Endometrial microvascular endothelial cells (primary cell): ENCODE measurements around the gene GLDN. TPM values are rescaled to one million over a fixed set of nuclear protein-coding genes. Genes with fewer than 3 reads are reported as not detected.
"Not testable (repeated sequence)": the region's sequence is repeated elsewhere in the genome, so short reads cannot be mapped to it uniquely, and the experiment has no call there.

Source experiments
- in situ Hi-C: cut with HindIII; loops from 2 replicates; pipeline ENCODE4 v1.10.0; 2017; ENCODE audit warnings: low sequenced_read_pairs, low pct_unique_long_range_greater_than_20kb; ENCODE audit errors: inconsistent ontology term
- total RNA-seq: library from RNA; depleted of rRNA; stranded (reverse); fragments of >200 nt; gene quantifications from one replicate; pipeline ENCODE4 v1.2.3, GENCODE V29; 2015; ENCODE audit errors: inconsistent ontology term

The GLDN gene
- total RNA-seq, 1 donor from 2014 or later, result not detected

DNA sequence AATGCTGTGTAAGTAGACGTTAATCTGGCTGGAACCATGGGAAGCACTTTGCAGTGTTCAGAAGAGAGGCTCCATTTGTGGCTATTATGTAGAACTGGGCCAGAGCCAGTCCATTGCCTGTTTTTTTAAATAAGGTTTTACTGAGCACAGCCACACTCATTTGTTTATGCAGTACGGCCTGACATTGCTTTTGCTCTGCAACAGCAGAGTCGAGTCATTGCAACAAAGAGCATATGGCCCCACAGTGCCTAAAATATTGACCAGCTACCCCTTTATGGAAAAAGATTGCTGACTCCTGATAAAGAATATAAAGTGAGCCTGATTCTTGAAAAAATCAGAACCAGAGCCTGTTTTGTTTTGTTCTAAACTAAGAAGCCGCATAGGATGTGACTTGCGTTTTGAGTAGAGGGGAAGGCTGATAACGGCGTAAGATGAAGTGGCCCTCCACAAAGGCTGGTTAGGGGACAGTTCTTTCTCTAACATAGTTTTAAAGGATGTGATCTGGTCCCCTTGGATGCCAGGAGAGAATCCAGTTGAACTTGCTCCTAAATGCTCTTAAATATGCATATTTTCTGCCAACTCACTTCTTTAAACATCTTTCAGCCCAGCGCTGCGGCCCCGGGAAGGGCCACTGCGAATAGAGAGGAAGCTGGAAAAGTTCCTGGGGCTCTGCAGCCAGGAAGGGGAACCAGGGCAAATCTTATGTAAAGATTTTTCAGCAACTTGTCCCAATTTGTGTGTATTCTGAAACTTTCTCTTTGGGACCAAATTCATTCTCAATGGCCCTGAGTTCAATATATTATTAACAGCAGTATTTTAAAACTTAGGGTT, 64.5 kb downstream of the GLDN start:
- in situ Hi-C loops, result no loop called here

DNA sequence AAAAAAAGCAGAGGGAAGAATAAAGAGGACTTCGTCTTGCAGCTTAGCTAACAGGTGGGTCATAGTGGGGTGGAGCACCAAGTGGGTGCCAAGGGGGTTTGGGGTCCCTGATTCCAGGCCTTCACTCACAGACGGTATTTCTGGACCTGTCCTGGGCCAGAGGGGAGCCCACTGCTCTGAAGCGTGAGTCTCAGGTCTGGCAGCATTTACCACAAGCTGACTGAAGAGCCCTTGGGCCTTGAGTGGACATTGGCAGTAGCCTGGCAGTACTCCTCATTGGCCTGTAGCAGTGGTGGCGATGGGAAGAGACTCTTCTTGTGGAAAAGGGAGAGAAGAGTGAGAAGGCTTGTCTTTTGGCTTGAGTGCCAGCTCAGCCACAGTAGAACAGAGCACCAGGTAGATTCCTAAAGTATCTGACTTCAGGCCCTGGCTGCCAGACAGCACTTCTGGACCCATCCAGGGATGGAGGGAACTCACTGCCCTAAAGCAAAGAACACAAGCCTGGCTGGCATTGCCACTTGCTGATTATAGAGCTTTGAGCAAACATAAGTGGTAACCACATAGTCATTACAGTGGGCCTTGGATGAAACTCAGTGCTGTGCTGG, 72.9 kb downstream of the GLDN start:
- in situ Hi-C loops, result no loop called here

DNA sequence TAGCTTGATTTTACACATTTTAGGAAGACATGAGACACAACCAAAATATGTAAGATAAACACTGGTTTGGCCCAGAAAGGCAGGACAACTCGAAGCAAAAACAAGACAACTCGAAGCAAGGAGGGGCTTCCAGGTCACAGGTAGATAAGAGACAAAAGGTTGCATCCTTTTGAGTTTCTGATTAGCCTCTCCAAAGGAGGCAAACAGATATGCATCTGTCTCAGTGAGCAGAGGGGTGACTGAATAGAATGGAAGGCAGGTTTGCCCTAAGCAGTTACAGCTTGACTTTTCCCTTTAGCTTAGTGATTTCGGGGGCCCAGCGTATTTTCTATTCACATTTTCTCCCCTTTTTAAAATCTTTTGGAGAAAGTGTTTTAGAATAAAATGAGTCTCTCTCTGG, 74.7 kb downstream of the GLDN start:
- in situ Hi-C loops, result no loop called here

DNA sequence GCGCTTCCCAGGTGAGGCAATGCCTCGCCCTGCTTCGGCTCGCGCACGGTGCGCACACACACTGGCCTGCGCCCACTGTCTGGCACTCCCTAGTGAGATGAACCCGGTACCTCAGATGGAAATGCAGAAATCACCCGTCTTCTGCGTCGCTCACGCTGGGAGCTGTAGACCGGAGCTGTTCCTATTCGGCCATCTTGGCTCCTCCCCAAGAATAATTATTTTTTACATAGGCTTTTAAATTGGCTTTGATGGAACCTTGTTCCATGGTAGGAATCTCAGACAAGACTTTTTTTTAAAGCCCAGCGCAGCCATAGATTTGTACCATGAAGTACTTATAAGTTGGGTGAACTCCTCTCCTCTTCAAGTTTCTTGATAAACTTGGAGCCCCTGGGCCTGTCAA, 81.6 kb downstream of the GLDN start:
- in situ Hi-C loops, result not testable (repeated sequence)

DNA sequence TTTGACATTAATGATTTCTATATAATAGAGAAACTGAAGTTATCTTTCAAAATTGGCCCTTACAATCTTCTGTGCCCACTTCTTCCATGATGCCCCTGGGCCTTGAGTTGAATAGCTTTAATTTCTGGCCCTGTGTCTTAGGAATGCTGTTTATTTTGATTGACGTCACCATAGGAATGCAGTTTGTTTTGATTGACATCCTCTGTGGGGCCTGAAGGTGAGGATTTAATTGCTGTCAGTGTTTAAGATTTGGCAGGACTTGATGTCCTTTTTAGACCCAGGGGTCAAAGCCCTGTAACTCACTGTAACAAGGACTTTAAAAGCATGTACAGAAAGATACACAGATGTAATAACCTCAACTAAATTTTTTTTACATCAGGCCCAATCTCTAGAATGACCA, 83.3 kb downstream of the GLDN start:
- in situ Hi-C loops, result no loop called here

DNA sequence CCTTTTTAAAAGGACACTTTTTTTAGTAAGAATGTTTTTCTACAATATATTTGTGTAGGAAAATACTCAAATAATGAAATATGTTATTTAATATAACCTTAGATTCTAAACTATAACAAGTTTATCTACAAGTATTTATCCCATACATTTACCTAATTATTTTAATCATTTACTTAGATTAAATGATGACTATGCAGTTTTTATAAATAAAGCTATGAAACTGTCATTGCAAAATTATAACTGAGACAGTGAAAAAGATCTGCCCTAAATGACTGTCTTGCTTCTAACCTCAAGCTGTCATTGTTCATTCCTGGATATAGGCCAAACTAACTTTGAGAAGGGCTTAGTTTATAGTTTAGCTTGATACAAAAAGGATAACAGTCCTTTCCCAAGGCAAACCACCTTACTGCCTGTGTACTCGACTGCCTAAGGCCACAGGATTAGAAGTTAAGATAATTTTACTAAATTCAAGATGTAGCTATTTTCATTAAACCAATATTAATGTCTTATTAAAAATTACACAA, 84.1 kb downstream of the GLDN start:
- in situ Hi-C loops, result no loop called here

DNA sequence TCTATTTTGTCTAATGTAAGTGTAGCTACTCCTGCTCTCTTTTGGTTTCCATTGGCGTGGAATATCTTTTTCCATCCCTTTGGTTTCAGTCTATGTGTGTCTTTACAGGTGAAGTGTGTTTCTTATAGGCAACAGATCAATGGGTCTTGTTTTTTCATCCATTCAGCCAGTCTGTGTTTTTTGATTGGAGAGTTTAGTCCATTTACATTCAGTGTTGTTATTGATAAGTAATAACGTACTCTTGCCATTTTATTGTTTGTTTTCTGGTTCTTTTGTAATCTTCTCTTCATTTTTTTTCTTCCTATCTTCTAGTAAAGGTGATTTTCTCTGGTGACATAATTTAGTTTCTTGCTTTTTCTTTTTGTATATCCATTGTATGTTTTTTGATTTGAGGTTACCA, 97.1 kb downstream of the GLDN start:
- in situ Hi-C loops, result no loop called here

DNA sequence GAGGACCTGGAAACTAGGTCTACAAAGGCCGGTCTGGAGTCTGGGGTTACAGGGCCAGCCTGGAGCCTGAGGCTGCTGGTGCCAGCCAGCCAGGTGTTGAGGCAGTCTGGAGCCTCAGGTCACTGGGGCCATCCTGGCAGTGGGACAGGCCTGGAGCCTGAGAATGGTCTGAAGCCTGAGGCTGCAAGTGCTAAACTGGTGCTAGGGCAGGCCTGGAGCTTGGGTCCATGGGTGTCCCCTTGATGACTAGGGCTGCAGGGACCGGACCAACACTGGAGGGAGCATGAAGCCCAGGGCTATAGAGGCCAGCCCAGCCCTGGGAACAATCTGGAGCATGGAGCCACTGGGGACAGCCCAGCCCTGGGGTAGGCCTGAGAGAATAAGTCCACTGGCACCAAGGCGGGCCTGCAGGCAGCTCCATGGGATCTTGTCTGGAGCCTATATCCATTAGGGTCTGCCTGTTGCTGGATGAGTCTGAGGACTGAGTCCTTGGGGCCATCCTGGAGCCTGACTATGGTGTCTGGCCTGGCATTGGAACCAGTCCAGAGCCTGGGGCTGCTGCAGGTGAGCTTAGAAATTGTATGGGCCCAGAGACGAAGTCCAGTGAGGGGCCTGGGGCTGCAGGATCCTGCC, 101.9 kb downstream of the GLDN start:
- in situ Hi-C loops, result no loop called here

DNA sequence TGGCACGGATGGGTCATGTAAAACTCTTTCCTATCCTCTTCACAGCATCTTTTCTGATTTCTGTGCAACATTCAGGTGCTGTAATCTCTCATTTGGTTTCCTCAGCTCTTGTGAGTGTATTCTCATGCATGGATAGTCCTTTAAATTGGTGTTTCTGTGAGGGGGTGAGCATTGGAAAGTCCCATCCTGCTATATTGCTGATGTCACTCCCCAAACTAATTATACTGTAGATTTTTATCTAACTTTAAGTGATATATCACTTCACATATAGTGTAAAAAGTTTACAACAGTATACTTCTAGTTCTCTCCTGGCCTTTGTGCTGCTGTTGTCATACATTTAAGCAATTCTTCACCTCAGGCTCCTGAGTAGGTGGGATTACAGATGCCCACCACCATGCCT, 102.7 kb downstream of the GLDN start:
- in situ Hi-C loops, result no loop called here

DNA sequence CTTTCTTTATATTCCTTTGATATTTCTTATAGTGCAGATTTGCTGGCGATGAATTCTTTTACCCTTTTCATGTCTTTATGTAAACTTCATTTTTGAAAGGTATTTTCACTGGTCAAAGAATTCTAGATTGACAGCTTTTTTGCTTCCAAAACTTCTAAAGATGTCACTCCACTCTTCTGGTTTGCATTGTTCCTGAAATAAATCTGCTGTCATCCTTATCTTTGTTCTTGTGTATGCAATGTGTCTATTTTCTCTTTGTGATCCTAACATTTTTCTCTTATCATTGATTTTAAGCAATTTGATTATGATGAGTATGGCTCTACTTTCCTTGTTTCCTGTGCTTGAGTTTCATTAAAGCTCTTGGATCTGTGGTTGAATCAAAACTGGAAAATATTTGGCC, 103.4 kb downstream of the GLDN start:
- in situ Hi-C loops, result no loop called here

DNA sequence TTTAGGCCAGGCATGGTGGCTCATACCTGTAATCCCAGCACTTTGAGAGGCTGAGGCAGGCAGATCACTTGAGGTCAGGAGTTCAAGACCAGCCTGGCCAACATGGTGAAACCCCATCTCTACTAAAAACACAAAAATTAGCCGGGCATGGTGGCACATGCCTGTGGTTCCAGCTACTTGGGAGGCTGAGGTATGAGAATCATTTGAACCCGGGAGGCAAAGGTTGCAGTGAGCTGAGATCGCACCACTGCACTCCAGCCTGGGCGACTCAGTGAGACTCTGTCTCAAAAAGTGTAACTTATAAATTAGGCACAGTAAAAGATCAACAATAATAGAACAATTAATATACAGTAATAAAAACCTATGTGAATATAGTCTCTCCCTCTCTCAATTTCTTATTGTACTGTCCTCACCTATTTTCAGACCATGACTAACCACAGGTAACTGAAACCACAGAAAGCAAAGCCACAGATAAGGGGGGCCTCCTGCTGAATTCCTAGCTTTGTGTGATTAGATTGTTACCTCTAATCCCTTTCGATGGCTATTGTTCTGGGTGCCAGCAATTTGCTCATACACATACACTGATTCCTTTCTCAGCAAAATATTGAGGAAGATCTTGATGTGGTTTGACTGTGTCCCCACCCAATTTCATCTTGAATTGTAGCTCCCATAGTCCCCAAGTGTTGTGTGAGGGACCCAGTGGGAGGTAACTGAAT, 104.7 kb downstream of the GLDN start:
- in situ Hi-C loops, result not testable (repeated sequence)

DNA sequence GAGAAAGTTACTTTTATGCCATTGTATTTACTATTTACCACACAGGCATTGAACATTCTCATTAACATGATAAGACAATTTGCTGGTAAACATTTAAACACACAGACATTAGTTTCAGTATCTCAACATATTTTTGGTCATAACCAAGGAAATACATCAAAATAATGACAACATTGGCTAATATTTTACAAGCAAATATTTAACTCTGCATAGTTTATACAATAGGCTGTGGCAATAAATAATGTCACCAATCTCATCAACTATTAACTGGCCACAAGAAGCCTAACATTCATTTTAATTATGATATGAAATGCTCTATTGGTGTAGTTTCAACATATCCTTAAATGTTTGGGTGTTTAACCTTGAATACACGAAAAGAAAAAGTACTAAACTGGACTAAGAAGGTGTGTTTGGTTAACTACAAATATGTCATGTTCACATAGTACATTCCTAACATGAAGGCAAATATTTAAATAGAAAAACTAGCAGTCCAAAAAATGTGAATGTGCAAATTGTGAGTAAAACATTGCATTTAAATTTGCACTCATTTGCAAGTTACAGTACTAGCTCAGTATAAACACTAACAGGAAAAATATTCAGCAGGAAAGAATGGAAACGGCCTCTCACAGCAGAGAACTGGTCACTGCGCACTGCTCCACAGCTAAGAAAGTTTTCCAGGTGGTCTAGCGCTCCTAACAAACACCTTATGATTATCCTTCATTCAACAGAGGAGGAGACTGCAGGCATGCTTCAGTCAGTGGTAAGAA, 106.6 kb downstream of the GLDN start:
- in situ Hi-C loops, result no loop called here

DNA sequence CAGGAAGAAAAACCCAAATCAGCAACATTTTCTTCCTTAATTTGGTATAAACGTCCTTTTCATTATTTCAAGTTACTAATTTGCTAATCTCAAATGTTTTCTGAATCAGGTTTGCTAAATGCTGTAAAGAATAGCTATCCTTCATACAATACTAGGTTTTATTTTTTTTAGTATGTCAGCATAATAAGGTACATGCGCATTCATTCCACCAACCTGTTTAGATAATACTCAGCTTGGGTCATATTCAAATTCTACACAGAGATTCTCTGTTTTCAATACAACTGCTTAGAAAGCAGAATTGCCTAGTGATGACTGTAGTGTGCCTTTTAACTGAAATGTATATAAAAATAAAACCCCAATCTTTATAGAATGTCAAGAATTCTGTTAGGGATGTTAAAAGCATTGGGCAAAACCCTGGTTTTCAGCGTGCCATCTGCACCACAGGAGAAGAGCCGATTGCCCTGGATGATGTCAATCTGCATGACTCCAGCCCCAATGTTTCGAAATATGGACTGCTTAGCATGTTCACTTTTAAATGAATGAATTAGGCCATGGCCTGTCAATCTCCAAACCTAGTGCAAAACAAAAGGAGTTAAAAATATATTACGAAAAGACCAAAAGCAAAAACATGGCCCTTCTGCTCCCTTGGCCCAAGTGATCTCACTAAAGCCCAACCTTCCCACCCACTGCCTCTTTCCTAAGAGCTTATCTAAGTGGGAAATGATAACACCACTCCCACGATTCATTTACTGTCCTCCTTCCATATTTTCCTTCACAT, 107.4 kb downstream of the GLDN start:
- in situ Hi-C loops, result no loop called here

DNA sequence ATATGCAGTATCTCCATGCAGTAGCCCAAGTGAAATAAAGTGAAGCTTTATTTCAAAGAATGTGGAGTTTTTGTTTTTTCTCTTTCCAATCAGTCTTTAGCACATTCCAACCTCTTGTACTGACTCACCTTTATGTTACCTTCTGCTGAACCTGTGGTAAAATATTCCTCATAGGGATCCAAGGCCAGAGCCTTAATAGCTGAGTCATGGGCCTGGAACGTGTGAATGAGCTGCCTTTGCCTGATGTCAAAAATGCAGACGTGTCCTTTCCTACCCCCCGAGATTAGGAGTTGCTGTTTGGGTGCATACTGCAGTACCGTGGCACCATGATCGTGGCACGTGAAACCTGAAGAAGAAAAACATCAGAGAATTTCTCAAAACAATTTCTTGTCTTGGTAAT, 108.5 kb downstream of the GLDN start:
- in situ Hi-C loops, result no loop called here
